K562 (cell line): Measurements from ENCODE around the gene DHRS3. TPM values are rescaled to one million over a fixed set of nuclear protein-coding genes. Genes with fewer than 3 reads are reported as not detected.
A peak's percentile ranks its signal among the peaks of the same experiment; 100 is the strongest.

ENCODE experiments used
- ARID2 ChIP-seq: fragments of 450-650 bp; IDR thresholded peaks from 2 replicates; pipeline ENCODE4 v1.6.1; 2017; ENCODE audit warnings: antibody characterized with exemption, mild to moderate bottlenecking
- ATF7 ChIP-seq: fragments of 450-650 bp; IDR thresholded peaks from 2 replicates; pipeline ENCODE4 v1.7.1; 2014; ENCODE audit warnings: mild to moderate bottlenecking, moderate library complexity
- CTBP1 ChIP-seq: fragments of 450-650 bp; IDR thresholded peaks from 2 replicates; pipeline ENCODE4 v1.6.1; 2016; ENCODE audit warnings: borderline replicate concordance
- DPF2 ChIP-seq: fragments of 450-650 bp; IDR thresholded peaks from 2 replicates; pipeline ENCODE4 v1.6.1; 2016
- ETV5 ChIP-seq: sonication (generic); formaldehyde crosslinking; IDR thresholded peaks from 2 replicates; pipeline ENCODE4 v1.4.0; 2020; ENCODE audit warnings: low read depth, mild to moderate bottlenecking, missing genetic modification reagents
- FOSL1 ChIP-seq: fragments of 200-800 bp; sonication (Bioruptor generic); conservative IDR thresholded peaks from 2 replicates; pipeline ENCODE4 v1.6.1; 2016; ENCODE audit warnings: missing genetic modification characterization, missing compliant biosample characterization
- JUN ChIP-seq, 2 experiments: sonication (generic) in 1 of 2; formaldehyde crosslinking in 1 of 2; IDR thresholded peaks; 2 replicates each; pipeline versions ENCODE4 v1.6.1 to v1.8.0; 2012 to 2022; ENCODE audit warnings: borderline replicate concordance in 2 of 2, mild to moderate bottlenecking in 2 of 2, improper control_type of control experiment in 1 of 2, low read depth in 1 of 2, low read length in 1 of 2, missing genetic modification reagents in 1 of 2
- MTA3 ChIP-seq: fragments of 450-650 bp; formaldehyde crosslinking; IDR thresholded peaks from 2 replicates; pipeline ENCODE4 v1.6.1; 2017; ENCODE audit warnings: mild to moderate bottlenecking, borderline replicate concordance
- NFRKB ChIP-seq: fragments of 450-650 bp; IDR thresholded peaks from 2 replicates; pipeline ENCODE4 v1.6.1; 2016; ENCODE audit warnings: low read depth
- NR1H2 ChIP-seq: sonication (generic); formaldehyde crosslinking; IDR thresholded peaks from 2 replicates; pipeline ENCODE4 v1.4.0; 2020; ENCODE audit warnings: mild to moderate bottlenecking, missing genetic modification reagents
- NR2C2 ChIP-seq, 2 experiments: fragments of 200-800 bp in 1 of 2; sonication (Bioruptor generic) in 1 of 2; sonication (generic) in 1 of 2; formaldehyde crosslinking in 1 of 2; IDR thresholded peaks; 2 replicates each; pipeline versions ENCODE4 v1.6.1 to v1.8.0; 2016 to 2022; ENCODE audit warnings: mild to moderate bottlenecking in 1 of 2, missing compliant biosample characterization in 1 of 2, missing genetic modification characterization in 1 of 2, missing genetic modification reagents in 1 of 2
- PHF21A ChIP-seq: fragments of 450-650 bp; IDR thresholded peaks from 2 replicates; pipeline ENCODE4 v1.6.1; 2017; ENCODE audit warnings: low read depth, borderline replicate concordance
- POLR2G ChIP-seq: fragments of 200-400 bp; formaldehyde crosslinking; IDR thresholded peaks from 2 replicates; pipeline ENCODE4 v1.6.1; 2017; ENCODE audit warnings: low read depth, mild to moderate bottlenecking, antibody characterized with exemption, low read length, moderate library complexity
- RCOR1 ChIP-seq, 2 experiments: IDR thresholded peaks; 2 replicates each; pipeline ENCODE4 v1.6.1; 2012; ENCODE audit warnings: low read depth in 2 of 2, low read length in 2 of 2, borderline replicate concordance in 1 of 2, improper control_type of control experiment in 1 of 2
- ZNF175 ChIP-seq: fragments of 200-800 bp; sonication (Bioruptor generic); IDR thresholded peaks from 2 replicates; pipeline ENCODE4 v1.6.1; 2016; ENCODE audit warnings: low read depth, mild to moderate bottlenecking, missing genetic modification characterization, missing compliant biosample characterization
- ZNF395 ChIP-seq: fragments of 200-800 bp; sonication (Bioruptor generic); IDR thresholded peaks from 2 replicates; pipeline ENCODE4 v1.6.1; 2017; ENCODE audit warnings: missing genetic modification characterization, missing compliant biosample characterization
- ZNF695 ChIP-seq: fragments of 450-650 bp; formaldehyde crosslinking; IDR thresholded peaks from 2 replicates; pipeline ENCODE4 v1.4.0; 2020; ENCODE audit warnings: mild to moderate bottlenecking, moderate library complexity
- polyA plus RNA-seq, 8 experiments: library from polyadenylated mRNA; depleted of rRNA in 4 of 8; stranded (reverse) in 5 of 8; unstranded in 3 of 8; fragments of >200 nt; fragmentation: Nextera tagmentation in 2 of 8; fragmentation: Illumina TruSeq in 1 of 8; extraction: Ambion mirVana in 2 of 8; extraction: Trizol in 1 of 8; gene quantifications; 2 replicates each; pipeline versions ENCODE4 v1.2.1 to v1.2.3, GENCODE V29; 2011 to 2014; ENCODE audit warnings: inconsistent platforms in 1 of 8, missing spikeins in 1 of 8
- total RNA-seq, 7 experiments: library from RNA; depleted of rRNA in 6 of 7; stranded (reverse); fragments of >200 nt in 6 of 7; fragmentation: Illumina TruSeq in 2 of 7; extraction: Trizol in 2 of 7; gene quantifications; 2 replicates each; pipeline versions ENCODE4 v1.2.1 to v1.2.3, GENCODE V29; 2011 to 2021; ENCODE audit warnings: low replicate concordance in 1 of 7
- TF ChIP-seq, protein P1 (sequence below), 2 experiments: IDR thresholded peaks; 2 replicates each; pipeline ENCODE4 v1.6.1; 2012; ENCODE audit warnings: improper control_type of control experiment in 2 of 2, low read depth in 2 of 2, low read length in 2 of 2, borderline replicate concordance in 1 of 2

Gene DHRS3
- total and polyA plus RNA-seq, 9 of the 15 experiments (the other 6 are each of a cell fraction or from before 2014, with no cell fraction given): 21.0 to 116 (median 58.7) TPM

GRCh38 chr1:12615865-12616708, 1.9 kb downstream of the DHRS3 start (continued):
- no peak for TF ChIP-seq NR2C2 (CRISPR knock-in tag; IDR thresholded peaks at IDR 0.05)
- peak; percentile 28 for TF ChIP-seq NR2C2 (tag; IDR thresholded peaks at IDR 0.05)
- 0 out of 2 replicates have a peak, but pooled peaks have one; percentile 7 for TF ChIP-seq ZNF695 (CRISPR knock-in tag)
- TF ChIP-seq DPF2: 0 out of 2 replicates have a peak, but pooled peaks have one; percentile 39
- TF ChIP-seq NR1H2 (CRISPR knock-in tag): 0 out of 2 replicates have a peak, but pooled peaks have one; percentile 75
- 0 out of 2 replicates have a peak, but pooled peaks have one; percentile 1 for TF ChIP-seq ARID2
- TF ChIP-seq ZNF395 (CRISPR knock-in tag): peak; percentile 86
- peak; percentile 59; the same call in 1 of the 2 replicates for TF ChIP-seq ETV5 (CRISPR knock-in tag)
- peak; percentile 76 for TF ChIP-seq FOSL1 (tag)
- peak; percentile 18; the same call in 1 of the 2 replicates for TF ChIP-seq CTBP1
- TF ChIP-seq POLR2G: peak; percentile 63
- peak; percentile 30; the same call in 1 of the 2 replicates for TF ChIP-seq JUN (IDR thresholded peaks at IDR 0.05; ENCODE audit: borderline replicate concordance, low read depth, low read length)
- TF ChIP-seq JUN (CRISPR knock-in tag; IDR thresholded peaks at IDR 0.05; ENCODE audit: borderline replicate concordance): no peak
- 0 out of 2 replicates have a peak, but pooled peaks have one; percentile 37 for TF ChIP-seq ATF7
- 0 out of 4 replicates have a peak, but pooled peaks of 1 of the 2 experiments have one; percentile 6 for TF ChIP-seq RCOR1 (IDR thresholded peaks at IDR 0.05; ENCODE audit: borderline replicate concordance in 1 of 2, low read depth in 2 of 2, low read length in 2 of 2)
- TF ChIP-seq ZNF175 (CRISPR knock-in tag): peak; percentile 31; the same call in 1 of the 2 replicates
- peak; percentile 67; the same call in 1 of the 2 replicates for TF ChIP-seq PHF21A
- TF ChIP-seq, protein P1, sequence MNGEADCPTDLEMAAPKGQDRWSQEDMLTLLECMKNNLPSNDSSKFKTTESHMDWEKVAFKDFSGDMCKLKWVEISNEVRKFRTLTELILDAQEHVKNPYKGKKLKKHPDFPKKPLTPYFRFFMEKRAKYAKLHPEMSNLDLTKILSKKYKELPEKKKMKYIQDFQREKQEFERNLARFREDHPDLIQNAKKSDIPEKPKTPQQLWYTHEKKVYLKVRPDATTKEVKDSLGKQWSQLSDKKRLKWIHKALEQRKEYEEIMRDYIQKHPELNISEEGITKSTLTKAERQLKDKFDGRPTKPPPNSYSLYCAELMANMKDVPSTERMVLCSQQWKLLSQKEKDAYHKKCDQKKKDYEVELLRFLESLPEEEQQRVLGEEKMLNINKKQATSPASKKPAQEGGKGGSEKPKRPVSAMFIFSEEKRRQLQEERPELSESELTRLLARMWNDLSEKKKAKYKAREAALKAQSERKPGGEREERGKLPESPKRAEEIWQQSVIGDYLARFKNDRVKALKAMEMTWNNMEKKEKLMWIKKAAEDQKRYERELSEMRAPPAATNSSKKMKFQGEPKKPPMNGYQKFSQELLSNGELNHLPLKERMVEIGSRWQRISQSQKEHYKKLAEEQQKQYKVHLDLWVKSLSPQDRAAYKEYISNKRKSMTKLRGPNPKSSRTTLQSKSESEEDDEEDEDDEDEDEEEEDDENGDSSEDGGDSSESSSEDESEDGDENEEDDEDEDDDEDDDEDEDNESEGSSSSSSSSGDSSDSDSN (IDR thresholded peaks at IDR 0.05; ENCODE audit: borderline replicate concordance in 1 of 2, low read depth in 2 of 2, low read length in 2 of 2): peak; percentile 92 to 93; a peak in 2 of 4 replicates
- TF ChIP-seq MTA3: 0 out of 2 replicates have a peak, but pooled peaks have one; percentile 33
- peak; percentile 59; the same call in 1 of the 2 replicates for TF ChIP-seq NFRKB
